Endothelial cell of umbilical vein (primary cell): ENCODE results near the gene COL7A1. TPM values are rescaled to one million over a fixed set of nuclear protein-coding genes. Genes with fewer than 3 reads are reported as not detected.

Source experiments
- BruUV-seq: library from RNA; stranded (reverse); fragments of 400-500 nt; replicated peaks from 2 replicates; lab custom pipeline; 2021; lab: Mats Ljungman, UMichigan
- CTCF ChIA-PET: fragments of 300-600, 350-600 bp; sonication (Branson Sonifier 250); formaldehyde crosslinking; loops from one replicate; lab custom pipeline; 2021; ENCODE audit warnings: antibody characterized with exemption, inconsistent platforms; lab: Charles Lee
- POLR2A ChIA-PET: fragments of 300-600, 350-600 bp; sonication (Branson Sonifier 250); formaldehyde crosslinking; loops from one replicate; lab custom pipeline; 2021; ENCODE audit warnings: antibody characterized with exemption, inconsistent platforms; lab: Charles Lee
- DNase-seq: peaks from one replicate; pipeline ENCODE4 v3.0.0-alpha.2; 2011; ENCODE audit warnings: low read depth, low spot score
- FAIRE-seq: peaks from 2 replicates; lab custom pipeline; 2011; peaks lifted over from hg19 to GRCh38; lab: Jason Lieb, UNC
- H2AFZ ChIP-seq: 2 replicates; pipeline ENCODE4 v1.6.0; 2012; ENCODE audit warnings: low read depth, low read length, control low read depth, inconsistent platforms
- H3K27ac ChIP-seq: 2 replicates; pipeline ENCODE4 v1.5.1; 2011; ENCODE audit warnings: low read depth, mild to moderate bottlenecking, control low read depth, low read length, moderate library complexity; ENCODE audit not compliant: insufficient read depth
- H3K27me3 ChIP-seq, 2 experiments: 2 replicates each; pipeline versions ENCODE4 v1.6.0 to v1.6.1; 2011; ENCODE audit warnings: low read length in 2 of 2, mixed read lengths in 1 of 2; ENCODE audit not compliant: control insufficient read depth in 2 of 2, insufficient read depth in 2 of 2
- H3K36me3 ChIP-seq, 2 experiments: 2 replicates in 1 of 2; 3 replicates in 1 of 2; pipeline ENCODE4 v1.5.1; 2011; ENCODE audit warnings: low read length in 2 of 2, mild to moderate bottlenecking in 1 of 2, moderate library complexity in 1 of 2; ENCODE audit not compliant: control insufficient read depth in 2 of 2, insufficient read depth in 2 of 2; ENCODE audit errors: extremely low read depth in 1 of 2
- H3K4me1 ChIP-seq: 3 replicates; pipeline ENCODE4 v1.5.1; 2011; ENCODE audit warnings: mild to moderate bottlenecking, low read length; ENCODE audit not compliant: control insufficient read depth, insufficient read depth; ENCODE audit errors: extremely low read depth
- H3K4me2 ChIP-seq: 2 replicates; pipeline ENCODE4 v1.6.1; 2011; ENCODE audit warnings: low read length, control low read depth, mixed read lengths; ENCODE audit not compliant: insufficient read depth
- H3K4me3 ChIP-seq, 3 experiments: fragments of 200-600 bp in 1 of 3; sonication (generic), shearing (Covaris generic) in 1 of 3; replicated peaks in 1 of 3; 2 replicates each; pipeline ENCODE4 v1.5.1; 2011 to 2016; ENCODE audit warnings: control low read depth in 3 of 3, low read length in 3 of 3, mild to moderate bottlenecking in 2 of 3, inconsistent platforms in 1 of 3, low read depth in 1 of 3, moderate library complexity in 1 of 3; ENCODE audit not compliant: insufficient read depth in 1 of 3
- H3K79me2 ChIP-seq: 2 replicates; pipeline ENCODE4 v1.6.0; 2012; ENCODE audit warnings: low read length, inconsistent platforms; ENCODE audit not compliant: control insufficient read depth, insufficient read depth
- H3K9ac ChIP-seq: replicated peaks from 2 replicates; pipeline ENCODE3; 2011; ENCODE audit warnings: low read length, control low read depth; ENCODE audit not compliant: insufficient read depth; ENCODE audit errors: extremely low read depth
- H3K9me1 ChIP-seq: replicated peaks from 3 replicates; pipeline ENCODE4 v1.6.0; 2011; ENCODE audit warnings: mild to moderate bottlenecking, low read length; ENCODE audit not compliant: control insufficient read depth, insufficient read depth; ENCODE audit errors: extremely low read depth
- H3K9me3 ChIP-seq: replicated peaks from 2 replicates; pipeline ENCODE4 v1.5.1; 2012; ENCODE audit warnings: low read length, inconsistent platforms; ENCODE audit not compliant: control insufficient read depth, insufficient read depth
- H4K20me1 ChIP-seq: replicated peaks from 2 replicates; pipeline ENCODE3; 2011; ENCODE audit warnings: mild to moderate bottlenecking, low read length; ENCODE audit not compliant: control insufficient read depth, insufficient read depth; ENCODE audit errors: extremely low read depth
- CTCF ChIP-seq, 2 donors: IDR thresholded peaks; 1 replicate in 1 of 2; 2 replicates in 1 of 2; pipeline ENCODE4 v1.5.1; 2011; ENCODE audit warnings: low read length in 2 of 2, mild to moderate bottlenecking in 2 of 2, moderate library complexity in 2 of 2, control low read depth in 1 of 2, inconsistent platforms in 1 of 2, low read depth in 1 of 2; ENCODE audit not compliant: insufficient read depth in 1 of 2; ENCODE audit errors: extremely low read depth in 1 of 2
- EZH2 ChIP-seq: IDR thresholded peaks from 2 replicates; pipeline ENCODE4 v1.6.1; 2012; ENCODE audit warnings: borderline replicate concordance, low read depth, mild to moderate bottlenecking, moderate library complexity, low read length, inconsistent platforms; ENCODE audit not compliant: severe bottlenecking
- FOS ChIP-seq: IDR thresholded peaks from 2 replicates; pipeline ENCODE4 v1.6.1; 2011; ENCODE audit warnings: mild to moderate bottlenecking, low read length, moderate library complexity, borderline replicate concordance; ENCODE audit not compliant: insufficient read depth
- GATA2 ChIP-seq: IDR thresholded peaks from 2 replicates; pipeline ENCODE4 v1.7.0; 2011; ENCODE audit warnings: low read depth, mild to moderate bottlenecking, moderate library complexity, mixed read lengths, low read length; ENCODE audit not compliant: insufficient read length, insufficient read depth
- JUN ChIP-seq: IDR thresholded peaks from 2 replicates; pipeline ENCODE4 v1.6.1; 2011; ENCODE audit warnings: borderline replicate concordance, low read depth; ENCODE audit not compliant: insufficient read length, insufficient read depth
- MYC ChIP-seq: IDR thresholded peaks from one replicate; pipeline ENCODE4 v1.6.1; 2011; ENCODE audit warnings: mild to moderate bottlenecking, low read depth, low read length
- POLR2A ChIP-seq: IDR thresholded peaks from 2 replicates; pipeline ENCODE4 v1.6.1; 2012; ENCODE audit warnings: low read depth, mild to moderate bottlenecking, control low read depth, low read length
- POLR2AphosphoS5 ChIP-seq: IDR thresholded peaks from 2 replicates; pipeline ENCODE4 v1.6.1; 2012; ENCODE audit warnings: low read depth, mild to moderate bottlenecking, control low read depth, low read length, moderate library complexity; ENCODE audit not compliant: insufficient read depth
- dilution Hi-C: fragments of 300-500 bp; cut with MboI; formaldehyde crosslinking; loops from one replicate; pipeline ENCODE4 v1.15.0; 2019; ENCODE audit warnings: low sequenced_read_pairs; ENCODE audit not compliant: extremely low pct_ligation_motif_present
- intact Hi-C: fragments of 100-400 bp; cut with micrococcal nuclease; formaldehyde crosslinking; loops from one replicate; pipeline ENCODE4 v1.10.0; 2022
- polyA plus RNA-seq, 4 experiments: library from polyadenylated mRNA; depleted of rRNA in 3 of 4; stranded (reverse) in 3 of 4; unstranded in 1 of 4; fragments of >200 nt; gene quantifications; 2 replicates each; pipeline versions ENCODE4 v1.2.1 to v1.2.3, GENCODE V29; 2011 to 2012; ENCODE audit warnings: missing spikeins in 1 of 4
- total RNA-seq: library from RNA; stranded (reverse); gene quantifications from 2 replicates; pipeline ENCODE4 v1.2.3, GENCODE V29; 2021
- TF ChIP-seq, protein P1 (sequence below): IDR thresholded peaks from 2 replicates; pipeline ENCODE4 v1.6.1; 2011; ENCODE audit not compliant: insufficient read depth, insufficient read length

COL7A1 gene
- total and polyA plus RNA-seq, 2 donors (not counting 3 experiments of a cell fraction or from before 2014, with no cell fraction given), result 0.55 to 1.9 TPM

- no peak overlapping the region for H2AFZ ChIP-seq
- FAIRE-seq (no peak), DNase-seq (no peak)
- TF ChIP-seq CTCF (IDR thresholded peaks at IDR 0.05; ENCODE audit: extremely low read depth in 1 of 2, insufficient read depth in 1 of 2, low read depth in 1 of 2, low read length in 2 of 2) (no peak), FOS (no peak), POLR2AphosphoS5 (no peak), MYC (no peak), JUN (no peak), GATA2 (no peak), POLR2A (no peak), EZH2 (no peak)
- TF ChIP-seq, protein P1, sequence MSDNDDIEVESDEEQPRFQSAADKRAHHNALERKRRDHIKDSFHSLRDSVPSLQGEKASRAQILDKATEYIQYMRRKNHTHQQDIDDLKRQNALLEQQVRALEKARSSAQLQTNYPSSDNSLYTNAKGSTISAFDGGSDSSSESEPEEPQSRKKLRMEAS, result no peak
- dilution Hi-C loops (no loop called here), intact Hi-C loops (no loop called here)
- no peaks in the 10 kb centered on the region for H3K79me2 ChIP-seq
- no peaks in the 10 kb centered on the region for H3K9me1 ChIP-seq
- no peaks in the 10 kb centered on the region for H3K4me1 ChIP-seq
- H3K36me3 ChIP-seq, result no peaks in the 10 kb centered on the region
- H3K4me3 ChIP-seq, result no peak overlapping the region
- H3K27me3 ChIP-seq, result no peaks in the 10 kb centered on the region
- no peaks in the 10 kb centered on the region for H3K9me3 ChIP-seq
- BruUV-seq, result no TSS peak
- no peak overlapping the region for H3K27ac ChIP-seq
- POLR2A ChIA-PET, result interaction anchor here (0.5 kb wide), 1 partner anchor 272 kb away, joined by 8 read pairs; no protein-coding TSS in a partner anchor
- no peak overlapping the region for H3K4me2 ChIP-seq
- CTCF ChIA-PET, result interaction anchor here (0.6 to 1.2 kb wide), 5 partner anchors 11 to 119 kb away, joined by 3 to 4 read pairs (median 3); no protein-coding TSS in a partner anchor
- H4K20me1 ChIP-seq, result no peaks in the 10 kb centered on the region
- no peak overlapping the region for H3K9ac ChIP-seq
Observed at GRCh38 chr3:48519277-48519643, 75.9 kb downstream of the COL7A1 start.
